Caki2 (cell line): ENCODE results near the gene TPP1. TPM values are rescaled to one million over a fixed set of nuclear protein-coding genes. Genes with fewer than 3 reads are reported as not detected.

Source experiments
- DNase-seq: peaks from one replicate; pipeline ENCODE4 v3.0.0-alpha.2; 2015; ENCODE audit warnings: low read depth
- in situ Hi-C: cut with HindIII; loops from 2 replicates; pipeline ENCODE4 v1.10.0; 2016; ENCODE audit warnings: low sequenced_read_pairs, low pct_unique_long_range_greater_than_20kb, mixed read lengths
- total RNA-seq: library from RNA; depleted of rRNA; stranded (reverse); fragments of >200 nt; shearing (Covaris generic); gene quantifications from 2 replicates; pipeline ENCODE4 v1.2.3, GENCODE V29; 2014; ENCODE audit warnings: low replicate concordance

TPP1 gene
- total RNA-seq, 1 experiment from 2014 or later: 30.0 TPM

- in situ Hi-C loops: no loop called here
- DNase-seq: no peak
These were observed 13.2 kb upstream of the TPP1 start for GRCh38 chr11:6632116-6633073.

DNA sequence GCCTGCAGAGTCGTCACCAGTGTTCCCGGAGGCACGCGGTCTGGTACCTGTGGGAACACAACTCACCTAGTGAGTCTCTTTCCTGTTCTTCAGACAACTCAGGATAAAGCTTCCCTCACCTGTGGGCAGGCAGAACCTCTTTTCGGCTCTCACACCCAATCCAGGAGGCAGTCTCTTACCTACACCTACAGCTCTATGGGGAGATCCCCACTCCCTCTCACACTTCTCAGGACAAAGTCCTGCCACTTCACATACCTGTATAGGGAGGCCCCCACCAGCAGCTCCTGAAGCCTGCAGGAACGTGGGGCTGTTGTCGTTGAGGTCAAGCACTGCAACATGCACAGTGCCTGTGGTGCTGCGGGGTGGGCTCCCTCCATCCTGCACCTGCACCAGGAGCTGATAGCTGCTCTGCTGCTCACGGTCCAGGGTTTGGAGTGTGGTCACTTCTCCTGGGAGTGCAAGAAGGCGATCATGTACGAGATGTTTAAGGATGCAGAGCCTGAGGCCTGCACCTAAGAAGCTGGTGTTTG is 12.2 kb upstream of the TPP1 start:
- in situ Hi-C loops: no loop called here
- DNase-seq: no peak

GRCh38 chr11:6630632-6631291 is 11.5 kb upstream of the TPP1 start:
- DNase-seq: no peak
- in situ Hi-C loops: no loop called here

DNA sequence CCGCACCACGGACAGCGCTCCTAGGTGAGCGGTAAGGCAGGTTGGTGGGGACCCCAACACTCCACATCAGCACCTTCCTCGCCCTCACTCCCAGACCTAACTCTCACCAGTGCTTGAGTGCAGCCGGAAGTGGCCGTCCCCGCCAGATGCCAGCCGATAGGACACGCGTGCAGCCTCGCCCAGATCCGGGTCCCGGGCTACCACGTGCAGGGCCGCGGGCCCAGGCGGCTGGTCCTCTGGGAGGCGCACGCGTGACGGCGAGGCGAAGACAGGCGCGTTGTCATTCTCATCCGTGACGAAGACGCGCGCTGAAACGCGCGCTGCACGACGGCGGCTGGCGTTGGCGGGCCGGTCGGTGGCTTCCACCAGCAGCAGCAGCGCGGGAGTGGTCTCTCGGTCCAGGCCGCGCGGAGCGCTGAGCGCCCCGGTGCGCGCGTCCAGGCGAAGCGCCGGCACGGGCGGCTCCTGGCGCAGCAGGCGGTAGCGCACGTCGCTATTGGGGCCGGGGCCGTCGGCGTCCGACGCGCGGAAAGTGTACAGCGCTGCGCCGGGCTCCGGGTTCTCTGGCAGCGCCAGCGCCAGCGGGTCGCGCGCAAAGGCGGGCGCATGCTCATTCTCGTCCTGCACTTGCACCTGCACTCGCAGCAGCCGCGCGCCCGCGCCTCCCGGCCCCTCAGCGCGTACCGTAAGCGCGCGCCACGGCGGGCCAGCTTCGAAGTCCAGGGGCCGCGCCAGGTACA is 10.8 kb upstream of the TPP1 start:
- in situ Hi-C loops: no loop called here

DNA sequence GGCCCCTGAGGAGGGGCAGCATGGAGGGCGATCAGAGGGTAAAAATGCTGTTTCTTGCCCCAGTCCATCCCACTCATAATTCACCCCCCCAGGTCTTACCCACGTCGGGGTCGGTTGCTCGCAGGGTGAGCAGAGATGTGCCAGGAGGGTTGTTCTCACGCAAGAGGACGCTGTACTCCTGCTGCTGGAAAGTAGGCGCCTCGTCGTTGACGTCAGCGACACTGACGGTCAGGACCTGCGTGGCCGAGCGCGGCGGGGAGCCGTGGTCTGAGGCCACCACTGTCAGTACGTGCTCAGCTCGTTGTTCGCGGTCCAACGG is 10.3 kb upstream of the TPP1 start:
- in situ Hi-C loops: no loop called here

More for the DNA sequence above, 10.8 kb upstream of the TPP1 start:
- no peak for DNase-seq

DNA sequence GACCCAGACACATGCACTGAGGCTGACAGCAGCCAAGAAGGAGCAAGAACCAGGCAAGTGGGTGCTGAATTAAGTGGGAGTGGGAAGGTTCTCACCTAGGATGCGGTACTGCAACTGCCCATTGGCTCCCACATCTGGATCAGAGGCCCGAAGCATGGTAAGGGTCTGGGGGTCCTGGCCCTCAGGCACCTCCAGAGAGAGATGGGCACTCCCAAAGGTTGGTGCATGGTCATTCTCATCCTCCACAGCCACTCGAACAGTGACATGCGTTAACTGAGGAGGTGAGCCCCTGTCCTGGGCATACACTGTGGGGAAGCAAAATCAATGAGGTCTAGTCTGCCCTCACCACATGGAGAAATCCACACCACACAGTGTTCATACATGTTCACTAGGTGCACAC is 9.3 kb upstream of the TPP1 start:
- in situ Hi-C loops: no loop called here
- no peak for DNase-seq

More for the DNA sequence above, 10.3 kb upstream of the TPP1 start:
- DNase-seq: no peak

GRCh38 chr11:6627762-6628241 is 8.6 kb upstream of the TPP1 start:
- DNase-seq: no peak
- in situ Hi-C loops: no loop called here

GRCh38 chr11:6626971-6627761 is 7.9 kb upstream of the TPP1 start:
- no peak for DNase-seq
- in situ Hi-C loops: no loop called here

- in situ Hi-C loops: no loop called here
- no peak for DNase-seq
These were observed 6.7 kb upstream of the TPP1 start for GRCh38 chr11:6625832-6626420.

DNA sequence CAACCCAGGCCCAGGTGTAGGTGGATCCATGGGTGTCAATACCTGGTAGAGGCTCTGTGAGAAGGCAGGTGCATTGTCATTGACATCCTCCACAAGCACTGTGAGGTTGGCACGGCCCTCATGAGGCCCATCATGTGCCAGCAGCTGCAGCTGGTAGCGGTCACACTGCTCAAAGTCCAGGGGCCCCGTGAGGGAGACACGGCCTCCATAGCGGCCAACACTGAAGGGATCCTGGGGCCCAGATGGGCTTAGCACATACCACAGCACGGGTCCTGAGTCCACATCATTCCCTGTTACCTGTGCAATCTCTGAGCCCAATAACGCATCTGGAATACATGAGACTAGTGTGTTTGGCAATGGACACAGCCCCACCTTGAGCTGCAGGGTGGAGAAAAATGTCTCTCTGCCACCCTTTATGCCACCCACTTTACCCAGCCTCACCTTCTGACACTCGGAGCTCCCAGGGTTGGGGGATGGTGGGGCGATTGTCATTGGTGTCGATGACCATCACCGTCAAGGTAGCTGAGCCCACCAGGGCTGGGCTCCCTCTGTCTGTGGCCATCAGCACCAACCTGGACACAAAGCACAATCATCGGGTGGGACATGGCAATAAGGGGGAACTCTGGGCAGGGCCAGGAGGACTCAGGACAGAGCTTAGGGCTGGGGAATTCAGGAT is 6.1 kb upstream of the TPP1 start:
- in situ Hi-C loops: no loop called here
- DNase-seq: no peak

- no peak for DNase-seq
- in situ Hi-C loops: no loop called here
These were observed 4.5 kb upstream of the TPP1 start for GRCh38 chr11:6623391-6624363.

DNA sequence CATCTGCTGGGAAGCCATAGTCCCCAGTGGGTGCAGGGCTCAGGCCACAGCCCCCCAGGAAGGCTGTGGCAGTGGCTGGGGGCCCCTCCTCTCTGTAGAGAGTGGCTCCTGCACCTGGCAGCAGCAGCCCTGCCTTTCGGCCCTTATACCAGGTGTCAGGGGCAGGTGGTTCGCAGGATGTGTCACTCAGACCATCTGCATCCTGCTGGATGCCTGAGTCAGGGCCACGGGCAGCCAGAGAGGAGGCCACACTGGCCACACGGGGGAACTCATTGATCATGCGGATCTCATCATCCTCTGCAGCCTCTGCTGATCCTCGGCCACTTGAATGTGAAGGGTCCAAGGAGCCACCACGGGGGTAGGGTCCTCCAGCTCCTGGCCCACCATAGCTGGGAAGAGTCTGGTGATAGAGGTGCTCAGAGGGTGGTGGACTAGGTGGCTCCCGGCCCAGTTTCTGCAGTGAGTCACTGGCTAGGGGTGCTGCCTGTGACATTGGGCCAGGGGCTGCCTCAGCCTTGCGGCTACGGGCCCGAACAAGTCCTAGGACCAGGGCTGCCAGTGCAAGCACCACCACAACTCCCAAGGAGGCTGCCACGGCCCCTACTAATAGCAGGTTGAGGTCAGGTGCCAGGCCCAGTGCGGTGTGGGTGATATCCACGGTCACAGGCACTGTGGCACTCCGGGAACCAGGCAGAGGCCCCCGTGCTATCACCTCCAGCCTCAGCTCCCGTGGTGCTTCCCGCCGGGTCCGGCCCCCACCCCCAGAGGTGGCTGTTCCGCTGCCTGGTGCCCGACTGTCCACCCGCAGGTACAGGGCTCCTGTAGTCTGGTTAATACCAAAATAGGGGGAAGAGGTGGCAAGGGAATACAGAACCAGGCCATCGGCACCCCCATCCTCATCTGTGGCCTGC is 3.3 kb upstream of the TPP1 start:
- in situ Hi-C loops: no loop called here
- no peak for DNase-seq

GRCh38 chr11:6621711-6622211 is 2.5 kb upstream of the TPP1 start:
- DNase-seq: no peak
- in situ Hi-C loops: no loop called here

- DNase-seq: no peak
- in situ Hi-C loops: no loop called here
These were observed 1.4 kb upstream of the TPP1 start for GRCh38 chr11:6620636-6621035.
